ENCODE data around the gene GSTK1. TPM values are rescaled to one million over a fixed set of nuclear protein-coding genes. Genes with fewer than 3 reads are reported as not detected.
"Not testable (repeated sequence)": the region's sequence is repeated elsewhere in the genome, so short reads cannot be mapped to it uniquely, and the experiment has no call there.

GSTK1 gene
- total RNA-seq, 2 experiments from 2014 or later = 163 to 171 TPM

DNA sequence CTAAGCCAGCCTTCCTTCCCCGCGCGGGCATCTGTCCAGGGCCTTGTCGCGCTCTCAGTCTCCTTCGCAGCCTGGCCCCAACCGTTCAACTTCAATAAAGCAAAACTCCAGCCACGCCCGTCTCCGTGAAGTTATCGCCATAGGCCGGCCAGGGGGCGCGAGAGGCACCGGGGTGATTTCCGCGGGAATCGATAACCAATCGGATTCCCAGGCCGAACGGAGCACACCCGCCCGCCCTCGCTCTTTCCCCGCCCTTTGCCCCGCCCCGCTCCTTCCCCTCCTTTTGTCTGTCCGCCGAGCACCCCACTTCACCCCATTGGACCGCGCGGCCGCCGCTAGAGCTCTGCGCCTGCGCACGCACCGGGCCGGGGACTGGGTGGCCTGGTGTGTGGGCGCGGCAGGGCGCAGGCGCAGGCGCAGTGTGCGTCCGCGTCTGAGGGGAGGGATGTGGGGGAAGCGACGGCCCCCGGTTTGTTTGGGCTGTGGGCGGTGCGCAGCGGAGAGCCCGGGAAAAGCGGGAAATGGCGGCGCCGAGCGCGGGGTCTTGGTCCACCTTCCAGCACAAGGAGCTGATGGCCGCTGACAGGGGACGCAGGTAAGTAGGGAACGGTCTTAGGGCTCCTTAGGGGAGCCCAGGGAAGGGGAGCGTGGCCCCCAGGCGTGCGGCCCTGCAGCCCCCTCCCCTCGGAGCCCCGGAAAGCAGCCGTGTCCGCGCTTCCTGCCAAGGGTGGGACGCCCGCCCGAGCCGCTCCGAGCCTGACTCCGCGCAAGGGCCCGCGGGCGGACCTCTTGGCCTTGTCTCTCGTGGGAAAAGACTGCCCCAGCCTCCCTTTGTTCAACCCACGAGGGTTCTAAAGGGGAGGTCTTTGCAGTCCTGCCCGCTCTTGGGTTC, 24.9 kb downstream of the GSTK1 start, which contains the start of gene CASP2:
TSS of gene CASP2 (plus strand) at position 417 of the 892 bp plus-strand sequence. CDS start at position 522, 105 bp downstream.
- peaks cover 42% of the 10 kb centered on the region for H3K4me1 Mint-ChIP-seq (ENCODE audit: low read depth)
- POLR2A ChIA-PET = interaction anchor here (0.6 to 3.6 kb wide), 18 partner anchors 8 to 480 kb away, joined by 3 to 31 read pairs (median 4); partner anchors contain the start of genes EPHA1 and GSTK1
- no peaks in the 10 kb centered on the region for H3K27me3 Mint-ChIP-seq
- peak; percentile 98 for DNase-seq
- CTCF ChIA-PET = interaction anchor here (1.2 to 1.7 kb wide), 7 partner anchors 8 to 92 kb away, joined by 3 to 10 read pairs (median 4); no protein-coding TSS in a partner anchor
- H3K27ac Mint-ChIP-seq = peak within 1 kb of the TSS; percentile 89
- H3K9me3 Mint-ChIP-seq = peaks cover 3% of the 10 kb centered on the region
- intact Hi-C loops (cut with micrococcal nuclease) = no loop called here
- peak within 1 kb of the TSS; percentile 88 for H3K4me3 Mint-ChIP-seq
- TF ChIP-seq, protein P1, sequence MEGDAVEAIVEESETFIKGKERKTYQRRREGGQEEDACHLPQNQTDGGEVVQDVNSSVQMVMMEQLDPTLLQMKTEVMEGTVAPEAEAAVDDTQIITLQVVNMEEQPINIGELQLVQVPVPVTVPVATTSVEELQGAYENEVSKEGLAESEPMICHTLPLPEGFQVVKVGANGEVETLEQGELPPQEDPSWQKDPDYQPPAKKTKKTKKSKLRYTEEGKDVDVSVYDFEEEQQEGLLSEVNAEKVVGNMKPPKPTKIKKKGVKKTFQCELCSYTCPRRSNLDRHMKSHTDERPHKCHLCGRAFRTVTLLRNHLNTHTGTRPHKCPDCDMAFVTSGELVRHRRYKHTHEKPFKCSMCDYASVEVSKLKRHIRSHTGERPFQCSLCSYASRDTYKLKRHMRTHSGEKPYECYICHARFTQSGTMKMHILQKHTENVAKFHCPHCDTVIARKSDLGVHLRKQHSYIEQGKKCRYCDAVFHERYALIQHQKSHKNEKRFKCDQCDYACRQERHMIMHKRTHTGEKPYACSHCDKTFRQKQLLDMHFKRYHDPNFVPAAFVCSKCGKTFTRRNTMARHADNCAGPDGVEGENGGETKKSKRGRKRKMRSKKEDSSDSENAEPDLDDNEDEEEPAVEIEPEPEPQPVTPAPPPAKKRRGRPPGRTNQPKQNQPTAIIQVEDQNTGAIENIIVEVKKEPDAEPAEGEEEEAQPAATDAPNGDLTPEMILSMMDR (IDR thresholded peaks at IDR 0.05) = no peak
- peaks cover 45% of the 10 kb centered on the region for H3K36me3 Mint-ChIP-seq (ENCODE audit: low read depth)
- ATAC-seq = peak; percentile 96

DNA sequence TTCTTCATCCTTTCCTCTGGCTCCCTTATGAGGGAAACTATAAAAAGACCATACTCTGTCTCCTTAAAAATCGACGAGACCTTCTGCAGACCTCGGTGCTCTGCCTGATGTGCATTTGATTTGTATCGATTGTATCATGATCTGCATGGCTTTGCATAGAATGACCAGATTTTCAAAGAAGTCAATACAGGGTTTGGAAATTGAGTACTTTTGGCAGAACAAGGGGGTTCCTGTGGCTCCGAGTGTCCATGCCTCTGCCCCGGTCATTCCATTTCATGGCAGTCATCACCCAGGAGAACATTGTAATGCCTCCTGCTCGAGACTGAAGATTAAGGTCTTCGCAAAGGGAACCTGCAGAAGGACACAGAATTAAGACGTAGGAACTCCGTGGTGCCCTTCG, 25.6 kb downstream of the GSTK1 start:
- ATAC-seq (no peak), DNase-seq (no peak)
- POLR2A ChIA-PET = interaction anchor here (0.6 to 3.6 kb wide), 12 partner anchors 8 to 480 kb away, joined by 3 to 31 read pairs (median 4); partner anchors contain the start of genes EPHA1 and GSTK1
- Mint-ChIP-seq H3K9me3 (peaks cover 3% of the 10 kb centered on the region), H3K4me3 (peak overlapping the region; percentile 88), H3K27ac (peak overlapping the region; percentile 89), H3K4me1 (ENCODE audit: low read depth) (peaks cover 35% of the 10 kb centered on the region), H3K27me3 (no peaks in the 10 kb centered on the region), H3K36me3 (ENCODE audit: low read depth) (peaks cover 52% of the 10 kb centered on the region)
- TF ChIP-seq, protein P1 (IDR thresholded peaks at IDR 0.05) = no peak
- CTCF ChIA-PET = interaction anchor here (1.2 to 3.3 kb wide), 4 partner anchors 8 to 11 kb away, joined by 3 to 30 read pairs (median 8); no protein-coding TSS in a partner anchor
- intact Hi-C loops (cut with micrococcal nuclease) = no loop called here

DNA sequence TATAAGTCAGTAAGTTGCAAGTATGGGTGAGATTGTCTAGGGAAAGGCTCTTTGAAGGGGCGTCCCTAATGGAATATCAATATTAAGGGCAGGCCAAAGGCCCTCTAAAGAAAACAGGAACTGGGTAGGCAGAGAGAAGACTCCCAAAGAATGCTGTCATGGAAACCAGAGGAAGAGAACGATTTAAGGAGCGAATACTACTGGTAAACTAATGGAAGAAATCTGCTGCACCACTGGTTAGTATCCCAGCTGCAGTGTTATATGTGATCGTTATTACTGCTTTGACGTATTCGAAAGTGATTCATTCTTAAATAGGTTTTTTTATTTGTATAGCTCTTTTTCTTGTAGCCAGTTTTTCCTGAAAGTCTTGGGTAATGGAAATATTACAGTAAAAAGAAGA, 26.2 kb downstream of the GSTK1 start:
- Mint-ChIP-seq H3K27ac (peak overlapping the region; percentile 89), H3K4me1 (ENCODE audit: low read depth) (peaks cover 34% of the 10 kb centered on the region), H3K9me3 (peaks cover 3% of the 10 kb centered on the region), H3K27me3 (no peaks in the 10 kb centered on the region), H3K36me3 (ENCODE audit: low read depth) (peaks cover 57% of the 10 kb centered on the region), H3K4me3 (peak overlapping the region; percentile 88)
- ChIA-PET POLR2A (interaction anchor here (0.8 to 1.9 kb wide), 7 partner anchors 10 to 91 kb away, joined by 3 to 6 read pairs (median 4); partner anchors contain the start of gene FAM131B), CTCF (interaction anchor here (1.0 to 13.9 kb wide), 4 partner anchors 10 to 90 kb away, joined by 3 to 211 read pairs (median 48); no protein-coding TSS in a partner anchor)
- TF ChIP-seq, protein P1 (IDR thresholded peaks at IDR 0.05) = no peak
- DNase-seq (no peak), ATAC-seq (no peak)
- intact Hi-C loops (cut with micrococcal nuclease) = no loop called here

DNA sequence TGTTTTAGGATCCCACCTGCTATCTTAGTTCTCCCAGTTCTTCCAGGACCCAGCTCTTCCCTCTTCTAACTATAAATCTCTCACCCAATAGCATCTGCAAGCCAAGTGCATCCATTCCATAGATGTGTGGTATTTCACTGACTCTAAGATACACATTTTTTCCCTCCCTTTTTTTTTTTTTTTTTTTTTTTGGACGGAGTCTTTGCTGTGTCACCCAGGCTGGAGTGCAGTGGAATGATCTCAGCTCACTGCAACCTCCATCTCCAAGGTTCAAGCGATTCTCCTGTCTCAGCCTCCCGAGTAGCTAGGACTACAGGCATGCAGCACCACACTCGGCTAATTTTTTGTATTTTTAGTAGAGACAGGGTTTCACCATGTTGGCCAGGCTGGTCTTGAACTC, 26.6 kb downstream of the GSTK1 start:
- CTCF ChIA-PET = interaction anchor here (1.0 to 13.9 kb wide), 4 partner anchors 10 to 90 kb away, joined by 3 to 211 read pairs (median 48); no protein-coding TSS in a partner anchor
- H3K36me3 Mint-ChIP-seq (ENCODE audit: low read depth) = peaks cover 61% of the 10 kb centered on the region
- H3K9me3 Mint-ChIP-seq = not testable (repeated sequence)

DNA sequence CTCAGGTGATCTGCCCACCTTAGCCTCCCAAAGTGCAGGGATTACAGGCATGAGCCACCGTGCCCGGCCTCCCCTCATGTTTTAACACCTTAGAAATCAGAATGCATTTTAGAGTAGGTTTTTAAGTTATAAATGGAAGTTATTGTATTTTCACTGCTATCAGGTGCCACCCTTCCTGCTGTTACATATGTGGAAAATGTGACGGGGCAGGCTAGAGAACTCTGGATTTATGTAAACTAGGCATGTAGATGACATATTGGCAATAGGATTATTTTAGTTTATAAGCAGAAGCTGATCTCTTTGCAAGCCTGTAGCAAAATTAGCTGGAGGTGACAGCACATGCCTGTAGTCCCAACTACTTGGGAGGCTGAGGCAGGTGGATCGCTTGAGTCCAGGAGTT, 27.1 kb downstream of the GSTK1 start:
- peaks cover 3% of the 10 kb centered on the region for H3K9me3 Mint-ChIP-seq
- H3K27me3 Mint-ChIP-seq = no peaks in the 10 kb centered on the region
- DNase-seq = no peak
- peak overlapping the region; percentile 88 for H3K4me3 Mint-ChIP-seq
- peak overlapping the region; percentile 89 for H3K27ac Mint-ChIP-seq
- TF ChIP-seq, protein P1 (IDR thresholded peaks at IDR 0.05) = no peak
- intact Hi-C loops (cut with micrococcal nuclease) = loop anchor here (2.0 kb wide), 1 partner anchor 45 kb away; no protein-coding TSS in a partner anchor
- POLR2A ChIA-PET = interaction anchor here (0.6 to 1.9 kb wide), 7 partner anchors 11 to 90 kb away, joined by 3 to 4 read pairs (median 4); partner anchors contain the start of gene FAM131B
- peaks cover 65% of the 10 kb centered on the region for H3K36me3 Mint-ChIP-seq (ENCODE audit: low read depth)
- peaks cover 42% of the 10 kb centered on the region for H3K4me1 Mint-ChIP-seq (ENCODE audit: low read depth)
- no peak for ATAC-seq
- CTCF ChIA-PET = interaction anchor here (3.3 to 13.9 kb wide), 3 partner anchors 9 to 49 kb away, joined by 30 to 211 read pairs (median 65); no protein-coding TSS in a partner anchor

More for the DNA sequence above, 26.6 kb downstream of the GSTK1 start:
- H3K4me1 Mint-ChIP-seq (ENCODE audit: low read depth) = peaks cover 38% of the 10 kb centered on the region
- intact Hi-C loops (cut with micrococcal nuclease) = loop anchor here (2.0 kb wide), 1 partner anchor 45 kb away; no protein-coding TSS in a partner anchor
- not testable (repeated sequence) for DNase-seq, ATAC-seq, H3K27me3 Mint-ChIP-seq
- POLR2A ChIA-PET = interaction anchor here (0.8 to 1.9 kb wide), 8 partner anchors 10 to 90 kb away, joined by 3 to 6 read pairs (median 4); partner anchors contain the start of gene FAM131B
- peak overlapping the region; percentile 89 for H3K27ac Mint-ChIP-seq
- H3K4me3 Mint-ChIP-seq = peak overlapping the region; percentile 88

All from activated CD8-positive, alpha-beta T cell treated with anti-CD3 and anti-CD28 coated beads for 36 hours (primary cell).